Stimulated activated CD8-positive, alpha-beta memory T cell treated with anti-CD3 and anti-CD28 coated beads, Interleukin-4, amount 100 ng/mL, for 4 hours (primary cell): ENCODE measurements around the gene RPL32.
"Not testable (repeated sequence)": the region's sequence is repeated elsewhere in the genome, so short reads cannot be mapped to it uniquely, and the experiment has no call there.

Source experiments
- DNase-seq, 2 donors: peaks; one replicate each; pipeline ENCODE4 v3.0.0-alpha.2; 2020; ENCODE audit warnings: low read depth in 2 of 2, low spot score in 1 of 2

Gene RPL32

GRCh38 chr3:12841149-12841969 is at the start of gene RPL32:
Gene RPL32, minus strand, starts transcription at chr3:12841565. Its CDS starts 1,328 bp downstream, at chr3:12840237.
- DNase-seq, result peak; percentile 67 to 70

- DNase-seq, result no peak
Observed at GRCh38 chr3:12890610-12891390, 49.4 kb upstream of the RPL32 start.

- DNase-seq, result no peak
Observed at GRCh38 chr3:12886736-12887135, 45.4 kb upstream of the RPL32 start.

DNA sequence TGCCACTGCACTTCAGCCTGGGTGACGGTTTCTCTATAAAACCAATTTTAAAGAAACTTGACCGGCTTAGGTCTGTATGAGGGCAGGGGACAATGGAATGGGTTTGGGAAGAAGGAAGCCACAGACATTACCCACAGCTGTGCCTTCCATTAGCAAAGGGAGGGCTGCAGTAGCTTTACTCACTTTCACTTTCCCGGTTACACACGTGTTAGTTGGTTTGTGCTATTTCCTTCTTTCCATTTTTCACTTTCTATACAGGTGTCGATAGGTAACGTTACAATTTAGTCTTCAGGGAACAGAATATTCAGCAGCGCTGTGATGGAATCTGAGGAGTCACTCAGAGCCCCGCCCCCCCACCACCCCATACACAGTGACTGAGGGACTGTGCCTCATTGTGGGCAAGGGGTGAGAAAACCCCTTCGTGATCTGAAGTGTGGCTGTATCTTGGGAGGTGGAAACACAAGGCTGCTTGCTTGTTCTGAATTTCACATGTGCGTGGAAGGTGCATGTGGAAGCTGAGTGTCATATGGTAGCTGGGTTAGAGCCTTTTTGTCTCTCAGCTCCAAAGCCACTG is 44.8 kb upstream of the RPL32 start:
- no peak for DNase-seq

DNA sequence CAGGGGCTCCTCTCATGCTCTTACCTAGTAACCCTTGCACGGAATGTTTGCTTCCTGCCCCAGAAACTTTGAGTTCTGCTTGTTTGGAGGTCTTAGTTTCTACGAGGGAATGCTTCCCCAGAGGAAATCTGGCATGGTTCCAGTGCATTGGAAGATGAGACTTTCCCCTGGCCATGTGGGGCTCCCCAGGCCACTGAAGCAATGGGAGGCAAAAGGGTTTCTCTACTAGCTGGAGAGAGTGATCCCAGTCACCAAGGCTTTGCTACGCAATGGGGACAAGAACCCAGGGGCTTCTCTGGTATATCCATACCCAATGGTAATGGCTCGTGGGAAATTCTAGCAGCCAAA is 44.2 kb upstream of the RPL32 start:
- no peak for DNase-seq

- no peak for DNase-seq
Observed at GRCh38 chr3:12884790-12885582, 43.6 kb upstream of the RPL32 start.

DNA sequence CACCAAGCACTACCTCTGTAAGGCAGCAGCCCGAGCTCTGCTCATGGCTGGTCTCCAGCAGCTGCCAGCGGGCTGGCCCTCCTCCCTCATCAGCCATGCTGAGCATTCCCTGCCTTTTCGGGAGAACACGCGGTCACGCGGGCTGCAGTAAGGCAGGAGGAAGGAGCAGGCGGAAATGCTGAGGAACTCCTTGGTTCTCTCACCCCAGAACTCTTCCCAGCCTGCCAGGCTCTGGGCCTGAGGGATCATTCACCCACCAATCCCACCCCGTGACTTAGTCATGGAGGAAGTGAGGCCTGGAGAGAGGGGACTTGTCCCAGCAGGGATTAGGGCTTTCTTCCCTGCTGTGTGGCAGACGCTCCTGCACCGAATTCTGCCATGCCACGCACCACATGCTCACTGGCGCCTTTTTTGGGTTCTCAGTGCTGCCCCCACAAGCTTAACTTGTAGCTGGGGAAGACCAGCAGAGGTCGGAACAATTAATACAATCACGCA is 42.9 kb upstream of the RPL32 start:
- DNase-seq, result no peak

- DNase-seq, result no peak
Observed at GRCh38 chr3:12882336-12883310, 41.3 kb upstream of the RPL32 start.

DNA sequence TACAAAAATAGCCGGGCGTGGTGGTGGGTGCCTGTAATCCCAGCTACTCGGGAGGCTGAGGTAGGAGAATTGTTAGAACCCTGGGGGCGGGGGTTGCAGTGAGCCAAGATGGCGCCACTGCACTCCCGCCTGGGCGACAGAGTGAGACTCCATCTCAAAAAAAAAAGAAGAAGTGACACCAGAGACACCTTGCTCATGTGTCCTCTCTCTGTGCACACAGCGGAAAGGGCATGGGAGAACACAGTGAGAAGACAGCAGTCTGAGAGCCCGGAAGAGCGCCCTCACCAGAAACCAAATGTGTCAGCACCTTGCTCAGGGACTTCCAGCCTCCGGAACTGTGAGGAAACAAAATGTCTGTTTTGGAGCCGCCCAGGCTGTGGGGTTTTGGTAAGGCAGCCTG is 40.5 kb upstream of the RPL32 start:
- not testable (repeated sequence) for DNase-seq

DNA sequence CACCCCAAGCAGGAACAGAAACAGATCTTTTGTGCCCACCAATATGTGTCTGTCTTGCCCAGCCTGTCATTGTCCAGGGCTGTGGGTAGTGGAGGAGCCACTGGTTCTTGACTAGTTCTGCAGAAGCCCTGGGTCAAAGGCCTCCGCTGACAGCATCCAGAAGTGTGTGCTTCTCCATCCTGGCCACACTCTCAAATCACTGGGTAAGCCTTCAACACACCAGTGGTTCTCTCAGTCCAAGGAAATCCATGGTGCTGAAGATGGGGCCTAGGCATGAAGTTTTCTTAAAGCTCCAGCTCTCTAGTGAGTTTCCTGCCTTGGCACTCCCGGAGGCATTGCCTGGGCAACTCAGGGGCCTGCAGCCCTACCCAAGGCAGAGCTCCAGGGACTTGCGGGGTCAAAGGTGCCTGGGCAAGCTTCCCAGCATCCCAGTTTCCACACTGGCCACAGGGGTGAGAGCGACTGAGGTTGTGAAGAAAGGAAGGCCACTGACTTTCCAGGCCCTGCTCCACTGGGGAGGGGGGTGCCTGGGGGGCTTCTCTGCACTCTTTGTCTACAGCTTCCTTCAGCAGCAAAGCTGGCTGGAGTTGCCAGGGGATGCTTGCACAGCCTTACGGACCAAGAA is 37.9 kb upstream of the RPL32 start:
- DNase-seq, result no peak

DNA sequence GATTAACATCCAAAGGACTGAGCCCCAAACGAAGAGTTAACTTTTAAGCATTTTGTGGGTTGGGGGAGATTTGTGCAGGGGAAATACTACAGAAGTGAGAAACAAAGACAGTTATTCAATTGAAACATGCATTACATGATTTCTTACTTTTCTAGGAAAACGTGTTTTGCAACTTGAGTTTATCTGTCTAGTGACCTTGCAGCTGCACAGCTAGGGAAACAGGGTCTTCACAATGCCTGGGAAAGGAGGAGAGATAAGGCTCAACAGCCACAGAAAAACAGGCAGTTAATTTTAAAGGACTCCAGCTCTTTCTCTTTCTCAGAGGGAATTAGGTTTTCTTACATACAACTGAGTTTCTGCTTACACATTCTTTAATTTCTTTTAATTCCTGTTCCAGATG is 37.4 kb upstream of the RPL32 start:
- not testable (repeated sequence) for DNase-seq

DNA sequence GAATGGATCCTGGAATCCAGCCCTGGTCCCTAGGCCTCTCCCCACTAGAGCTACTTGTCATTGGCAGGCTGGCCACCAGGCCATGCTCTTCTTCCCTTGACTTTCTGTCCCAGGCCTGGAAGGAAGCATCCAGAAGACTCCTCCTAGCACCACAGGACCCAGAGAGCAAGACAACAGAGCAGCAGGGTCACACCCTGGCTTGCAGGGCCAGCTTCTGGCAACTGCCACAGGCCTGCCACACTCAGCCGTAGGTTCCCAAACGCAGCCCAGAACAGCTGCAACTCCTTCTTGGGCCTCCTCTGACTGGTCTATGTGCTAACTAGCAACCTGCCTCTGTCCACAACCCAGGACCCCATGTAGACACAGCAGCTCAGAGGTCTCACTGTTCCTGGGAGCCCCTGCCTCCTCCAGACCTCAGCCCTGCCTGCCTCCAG is 36.8 kb upstream of the RPL32 start:
- no peak for DNase-seq

DNA sequence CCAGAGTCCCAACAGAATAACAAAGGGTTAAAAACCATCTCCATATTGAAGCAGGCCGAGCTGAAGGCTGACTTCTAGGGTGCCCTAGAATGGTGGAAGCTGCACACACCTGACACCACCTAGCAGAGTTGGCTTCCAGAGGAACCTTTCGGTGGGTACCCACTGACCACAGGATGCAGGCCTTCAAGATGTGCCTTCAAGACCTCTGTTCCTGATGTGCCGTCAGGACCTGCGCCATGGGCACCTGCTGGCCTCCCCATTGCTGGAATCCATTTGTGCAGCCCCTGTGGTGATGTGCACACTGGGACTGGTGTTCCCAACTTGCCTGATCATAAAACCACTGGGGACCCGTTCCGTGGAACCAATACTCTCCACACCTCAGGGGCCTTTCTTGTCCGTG is 35.7 kb upstream of the RPL32 start:
- DNase-seq, result no peak

- no peak for DNase-seq
Observed at GRCh38 chr3:12875857-12876836, 34.8 kb upstream of the RPL32 start.

GRCh38 chr3:12871404-12871983 is 30.1 kb upstream of the RPL32 start:
- no peak for DNase-seq

DNA sequence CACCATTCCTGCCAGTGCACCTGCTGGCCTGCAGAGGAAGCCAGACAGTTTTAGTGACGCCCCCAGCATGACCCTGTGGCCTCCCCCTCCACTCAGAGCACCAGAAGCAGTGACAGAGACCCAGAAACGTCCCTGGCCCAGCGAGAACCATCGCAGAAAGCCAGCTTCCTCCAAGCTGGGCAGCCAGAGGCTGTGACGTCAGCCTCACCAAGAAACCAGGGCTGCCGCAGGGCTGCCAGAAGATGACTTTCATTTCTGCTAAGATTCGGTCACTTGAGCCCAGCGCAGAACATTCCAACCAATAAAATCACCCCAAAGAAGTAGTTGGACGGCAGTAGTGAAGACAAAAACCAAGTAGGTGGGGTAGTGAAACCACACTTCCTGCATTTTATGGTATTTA is 29.6 kb upstream of the RPL32 start:
- no peak for DNase-seq

DNA sequence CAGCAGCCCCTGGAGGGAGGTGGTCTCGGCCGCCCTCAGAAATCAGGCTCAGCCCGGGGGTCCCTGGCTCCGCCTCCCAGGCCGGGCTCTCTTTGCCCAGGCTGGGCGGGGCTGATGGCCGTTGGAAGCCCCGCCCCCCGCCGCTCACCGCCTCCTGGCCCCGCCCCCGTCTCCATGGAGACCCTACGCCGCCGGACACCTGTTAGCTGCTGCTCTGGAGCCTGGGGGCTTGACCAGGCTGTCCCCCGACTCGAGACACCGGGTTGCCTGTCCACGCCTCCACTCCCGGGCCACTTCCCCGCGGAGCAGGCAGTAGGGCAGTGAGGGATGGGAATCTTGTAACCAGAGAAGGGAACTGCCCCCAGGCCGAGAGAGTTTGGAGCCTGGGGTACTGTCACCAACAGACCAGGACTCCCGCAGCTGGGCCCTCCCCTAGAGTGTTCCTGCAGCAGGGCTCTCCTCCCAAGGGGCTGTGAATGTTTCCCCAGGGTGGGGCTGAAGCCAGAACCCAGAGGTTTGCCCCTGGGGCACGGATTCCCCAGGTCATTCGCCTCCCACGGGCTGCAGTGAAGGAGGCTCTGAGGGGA is 27.8 kb upstream of the RPL32 start:
- no peak for DNase-seq
